Stimulated activated CD8-positive, alpha-beta memory T cell treated with anti-CD3 and anti-CD28 coated beads, Interleukin-2, amount 100 ng/mL, for 1 hour (primary cell): ENCODE results near the gene RNF13.

Experiments
- DNase-seq, 2 donors: peaks; one replicate each; pipeline ENCODE4 v3.0.0-alpha.2; 2020; ENCODE audit warnings: low read depth in 2 of 2

Gene RNF13

DNA sequence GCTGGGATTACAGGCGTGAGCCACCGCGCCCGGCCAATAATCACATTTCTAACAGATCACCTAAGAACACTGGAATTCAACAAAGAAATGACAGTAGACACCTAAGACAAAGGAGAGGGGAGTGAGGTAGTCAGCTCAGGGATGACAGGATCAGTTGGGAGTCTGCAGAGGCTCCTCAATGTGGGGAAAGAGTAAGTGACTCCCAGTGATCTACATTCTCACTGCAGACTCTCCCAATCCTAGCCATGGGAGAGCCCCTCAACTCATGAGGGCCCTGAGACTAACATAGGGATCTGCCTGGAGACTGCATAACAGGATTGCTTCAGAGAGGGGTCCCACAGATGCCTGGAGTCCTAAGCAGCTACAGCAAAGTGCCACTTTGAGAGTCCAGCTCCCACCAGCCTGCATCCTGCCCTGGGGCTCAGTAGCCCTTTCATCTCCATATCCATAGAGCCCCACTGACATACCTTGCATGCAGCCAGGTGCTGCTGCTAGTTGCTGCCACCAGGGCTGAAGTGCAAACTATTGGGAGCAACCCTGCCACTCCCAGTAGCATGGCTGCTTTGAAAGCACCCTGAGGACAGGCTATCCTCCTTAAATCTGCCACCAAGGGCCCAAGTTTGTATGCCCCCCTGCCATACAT, 179.5 kb downstream of the RNF13 start:
- DNase-seq: no peak

GRCh38 chr3:149998946-149999345, 185.9 kb downstream of the RNF13 start:
- no peak for DNase-seq

DNA sequence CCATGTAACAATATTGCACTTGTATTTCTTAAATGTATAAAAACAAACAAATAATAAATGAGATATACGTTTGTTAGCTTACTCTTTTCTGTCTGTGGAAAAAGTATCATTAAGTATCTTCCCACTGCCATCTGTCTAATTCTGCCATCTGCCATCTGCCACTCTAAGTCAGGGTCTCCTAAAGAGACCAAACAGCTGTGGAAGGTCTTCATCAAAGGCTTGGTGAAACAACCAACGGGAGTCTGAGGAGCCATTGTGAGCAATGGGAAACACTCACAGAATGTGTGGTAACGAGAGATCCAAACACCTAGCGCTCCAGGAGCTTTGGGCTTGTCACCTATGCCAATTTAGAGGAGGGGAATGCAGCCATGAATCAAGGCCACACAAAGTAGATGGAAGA, 186.4 kb downstream of the RNF13 start:
- no peak for DNase-seq

GRCh38 chr3:150000641-150001040, 187.6 kb downstream of the RNF13 start:
- no peak for DNase-seq

GRCh38 chr3:150005243-150006112, 192.5 kb downstream of the RNF13 start:
- DNase-seq: no peak

- no peak for DNase-seq
Measured at GRCh38 chr3:150006794-150007193, 193.8 kb downstream of the RNF13 start.
